Measurements from ENCODE around the gene MTMR11.

DNA sequence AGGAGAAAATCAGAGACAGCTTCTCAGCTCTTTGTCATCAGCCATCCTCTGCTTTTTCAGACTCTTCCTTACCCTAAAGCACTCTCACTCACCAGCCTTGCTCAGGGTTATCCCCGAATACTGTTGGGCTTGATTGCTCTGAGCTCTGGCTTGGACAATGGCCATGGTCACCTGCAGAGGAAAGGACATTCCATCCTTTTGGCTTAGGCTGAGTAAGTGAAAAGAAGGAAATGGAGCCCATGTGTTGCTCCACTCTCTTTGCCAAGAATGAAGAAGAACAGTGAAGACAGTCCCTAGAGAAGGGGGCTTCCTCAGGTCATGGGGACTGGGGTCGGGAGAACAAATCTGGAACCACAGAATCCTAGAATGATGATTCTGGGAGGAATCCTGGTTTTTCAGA, 2.3 kb downstream of the MTMR11 start:
- TF ChIP-seq, protein P1, sequence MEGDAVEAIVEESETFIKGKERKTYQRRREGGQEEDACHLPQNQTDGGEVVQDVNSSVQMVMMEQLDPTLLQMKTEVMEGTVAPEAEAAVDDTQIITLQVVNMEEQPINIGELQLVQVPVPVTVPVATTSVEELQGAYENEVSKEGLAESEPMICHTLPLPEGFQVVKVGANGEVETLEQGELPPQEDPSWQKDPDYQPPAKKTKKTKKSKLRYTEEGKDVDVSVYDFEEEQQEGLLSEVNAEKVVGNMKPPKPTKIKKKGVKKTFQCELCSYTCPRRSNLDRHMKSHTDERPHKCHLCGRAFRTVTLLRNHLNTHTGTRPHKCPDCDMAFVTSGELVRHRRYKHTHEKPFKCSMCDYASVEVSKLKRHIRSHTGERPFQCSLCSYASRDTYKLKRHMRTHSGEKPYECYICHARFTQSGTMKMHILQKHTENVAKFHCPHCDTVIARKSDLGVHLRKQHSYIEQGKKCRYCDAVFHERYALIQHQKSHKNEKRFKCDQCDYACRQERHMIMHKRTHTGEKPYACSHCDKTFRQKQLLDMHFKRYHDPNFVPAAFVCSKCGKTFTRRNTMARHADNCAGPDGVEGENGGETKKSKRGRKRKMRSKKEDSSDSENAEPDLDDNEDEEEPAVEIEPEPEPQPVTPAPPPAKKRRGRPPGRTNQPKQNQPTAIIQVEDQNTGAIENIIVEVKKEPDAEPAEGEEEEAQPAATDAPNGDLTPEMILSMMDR (IDR thresholded peaks at IDR 0.05; ENCODE audit: borderline replicate concordance, extremely low read depth, low read length, poor library complexity, severe bottlenecking), result no peak
- no peak for TF ChIP-seq EZH2 (IDR thresholded peaks at IDR 0.05; ENCODE audit: borderline replicate concordance, low read depth, low read length, severe bottlenecking)

Data from DND-41 (cell line).